PFSK-1 (cell line): ENCODE results near the gene RREB1.

Experiments used
- FOXP2 ChIP-seq: optimal IDR thresholded peaks from 2 replicates; pipeline ENCODE3; 2011; ENCODE audit warnings: borderline replicate concordance, control low read depth, inconsistent platforms; ENCODE audit not compliant: insufficient read depth; ENCODE audit errors: extremely low read length, extremely low read depth
- POLR2AphosphoS5 ChIP-seq: IDR thresholded peaks from 2 replicates; pipeline ENCODE4 v1.6.1; 2012; ENCODE audit warnings: low read depth, mild to moderate bottlenecking, control low read depth, low read length, moderate library complexity
- REST ChIP-seq, 2 experiments: IDR thresholded peaks; 2 replicates each; pipeline versions ENCODE4 v1.6.1 to v1.8.0; 2011 to 2012; ENCODE audit warnings: low read depth in 2 of 2, low read length in 2 of 2, control low read depth in 1 of 2, inconsistent platforms in 1 of 2, mild to moderate bottlenecking in 1 of 2, moderate library complexity in 1 of 2; ENCODE audit not compliant: insufficient read depth in 1 of 2
- SIN3A ChIP-seq: IDR thresholded peaks from 2 replicates; pipeline ENCODE4 v1.6.1; 2012; ENCODE audit warnings: mild to moderate bottlenecking, low read length, moderate library complexity, borderline replicate concordance; ENCODE audit not compliant: insufficient read depth
- TAF1 ChIP-seq: IDR thresholded peaks from 2 replicates; pipeline ENCODE4 v1.6.1; 2012; ENCODE audit warnings: low read length, control low read depth, borderline replicate concordance; ENCODE audit not compliant: insufficient read depth

GRCh38 chr6:7238526-7238899 lies 130.8 kb downstream of the RREB1 start:
- TF ChIP-seq POLR2AphosphoS5 (no peak), SIN3A (no peak), REST (IDR thresholded peaks at IDR 0.05; ENCODE audit: insufficient read depth in 1 of 2, low read depth in 2 of 2, low read length in 2 of 2) (no peak), TAF1 (no peak), FOXP2 (no peak)
